ENCODE results near the gene DNMT3A. TPM values are rescaled to one million over a fixed set of nuclear protein-coding genes. Genes with fewer than 3 reads are reported as not detected.

DNMT3A gene
- total RNA-seq, 1 donor from 2014 or later, result 113 TPM

- H3K4me1 Mint-ChIP-seq, result peaks cover 23% of the 10 kb centered on the region
- peaks cover 4% of the 10 kb centered on the region for H3K9me3 Mint-ChIP-seq
- no peak for TF ChIP-seq CTCF (conservative IDR thresholded peaks at IDR 0.05)
- no peak overlapping the region for H3K4me3 Mint-ChIP-seq
- H3K27ac Mint-ChIP-seq (ENCODE audit: unreplicated experiment), result no peak overlapping the region
- H3K36me3 Mint-ChIP-seq (ENCODE audit: low read depth), result peaks cover 20% of the 10 kb centered on the region
- DNase-seq (ENCODE audit: low read depth, low spot score), result no peak
- no peaks in the 10 kb centered on the region for H3K27me3 Mint-ChIP-seq (ENCODE audit: low read depth)
Observed at GRCh38 chr2:25323610-25324189, 18.0 kb downstream of the DNMT3A start.

- no peaks in the 10 kb centered on the region for H3K27me3 Mint-ChIP-seq (ENCODE audit: low read depth)
- peaks cover 23% of the 10 kb centered on the region for H3K4me1 Mint-ChIP-seq
- no peak overlapping the region for H3K27ac Mint-ChIP-seq (ENCODE audit: unreplicated experiment)
- peak; percentile 38 for DNase-seq (ENCODE audit: low read depth, low spot score)
- TF ChIP-seq CTCF (conservative IDR thresholded peaks at IDR 0.05), result no peak
- peaks cover 20% of the 10 kb centered on the region for H3K36me3 Mint-ChIP-seq (ENCODE audit: low read depth)
- peaks cover 4% of the 10 kb centered on the region for H3K9me3 Mint-ChIP-seq
- H3K4me3 Mint-ChIP-seq, result no peak overlapping the region
Observed at GRCh38 chr2:25323042-25323514, 18.6 kb downstream of the DNMT3A start.

GRCh38 chr2:25322312-25322711 lies 19.4 kb downstream of the DNMT3A start:
- TF ChIP-seq CTCF (conservative IDR thresholded peaks at IDR 0.05), result no peak
- Mint-ChIP-seq H3K27ac (ENCODE audit: unreplicated experiment) (no peak overlapping the region), H3K4me3 (no peak overlapping the region), H3K27me3 (ENCODE audit: low read depth) (no peaks in the 10 kb centered on the region), H3K9me3 (peaks cover 4% of the 10 kb centered on the region), H3K36me3 (ENCODE audit: low read depth) (peaks cover 14% of the 10 kb centered on the region), H3K4me1 (peaks cover 23% of the 10 kb centered on the region)
- DNase-seq (ENCODE audit: low read depth, low spot score), result no peak

DNA sequence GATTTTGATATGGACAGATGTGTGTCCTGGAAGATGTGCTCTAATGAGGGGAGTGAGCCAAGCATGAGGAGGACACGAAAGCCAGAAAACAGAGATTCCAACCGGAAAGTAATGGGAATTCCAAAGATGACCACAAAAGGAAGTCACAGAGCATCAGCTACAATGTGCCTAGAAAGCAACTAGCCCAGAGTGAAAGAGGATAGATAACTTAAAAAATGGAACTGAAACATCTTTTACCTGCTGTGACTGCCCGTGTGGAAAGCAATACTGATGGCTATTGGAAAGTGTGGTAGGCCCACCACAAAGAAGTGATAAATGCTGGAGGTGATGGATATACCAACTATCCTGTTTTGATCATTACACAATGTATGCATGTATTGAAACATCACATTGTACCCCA lies 21.6 kb downstream of the DNMT3A start:
- Mint-ChIP-seq H3K27ac (ENCODE audit: unreplicated experiment) (no peak overlapping the region), H3K4me1 (peaks cover 28% of the 10 kb centered on the region), H3K27me3 (ENCODE audit: low read depth) (no peaks in the 10 kb centered on the region), H3K36me3 (ENCODE audit: low read depth) (peaks cover 5% of the 10 kb centered on the region), H3K4me3 (no peak overlapping the region), H3K9me3 (no peaks in the 10 kb centered on the region)
- TF ChIP-seq CTCF (conservative IDR thresholded peaks at IDR 0.05), result no peak
- DNase-seq (ENCODE audit: low read depth, low spot score), result no peak

DNA sequence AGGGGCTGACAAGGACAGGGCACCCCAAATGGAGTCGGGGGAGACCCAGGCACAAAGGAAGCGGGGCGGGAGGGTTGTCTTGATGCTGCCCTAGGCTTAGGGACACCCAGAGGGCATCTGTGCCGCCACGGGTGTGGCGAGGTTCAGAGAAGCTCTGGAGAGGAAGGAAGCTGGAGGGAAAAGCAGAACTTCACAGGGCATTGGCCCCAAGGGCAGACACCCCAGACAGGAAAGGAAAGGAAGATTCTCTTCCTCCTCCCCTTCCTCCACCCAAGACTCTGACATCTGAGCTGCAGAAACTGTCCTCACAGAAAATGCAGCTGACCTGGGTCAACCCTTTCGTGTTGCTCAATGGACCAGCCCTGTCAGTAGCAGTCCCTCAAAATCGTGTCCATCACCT lies 25.6 kb downstream of the DNMT3A start:
- TF ChIP-seq CTCF (conservative IDR thresholded peaks at IDR 0.05), result no peak
- Mint-ChIP-seq H3K4me3 (no peak overlapping the region), H3K9me3 (no peaks in the 10 kb centered on the region), H3K36me3 (ENCODE audit: low read depth) (peaks cover 2% of the 10 kb centered on the region), H3K4me1 (peaks cover 11% of the 10 kb centered on the region), H3K27ac (ENCODE audit: unreplicated experiment) (no peak overlapping the region), H3K27me3 (ENCODE audit: low read depth) (no peaks in the 10 kb centered on the region)
- DNase-seq (ENCODE audit: low read depth, low spot score), result no peak
